ENCODE results near the gene CENPP.
"Not testable (repeated sequence)": the region's sequence is repeated elsewhere in the genome, so short reads cannot be mapped to it uniquely, and the experiment has no call there.

CENPP gene

DNA sequence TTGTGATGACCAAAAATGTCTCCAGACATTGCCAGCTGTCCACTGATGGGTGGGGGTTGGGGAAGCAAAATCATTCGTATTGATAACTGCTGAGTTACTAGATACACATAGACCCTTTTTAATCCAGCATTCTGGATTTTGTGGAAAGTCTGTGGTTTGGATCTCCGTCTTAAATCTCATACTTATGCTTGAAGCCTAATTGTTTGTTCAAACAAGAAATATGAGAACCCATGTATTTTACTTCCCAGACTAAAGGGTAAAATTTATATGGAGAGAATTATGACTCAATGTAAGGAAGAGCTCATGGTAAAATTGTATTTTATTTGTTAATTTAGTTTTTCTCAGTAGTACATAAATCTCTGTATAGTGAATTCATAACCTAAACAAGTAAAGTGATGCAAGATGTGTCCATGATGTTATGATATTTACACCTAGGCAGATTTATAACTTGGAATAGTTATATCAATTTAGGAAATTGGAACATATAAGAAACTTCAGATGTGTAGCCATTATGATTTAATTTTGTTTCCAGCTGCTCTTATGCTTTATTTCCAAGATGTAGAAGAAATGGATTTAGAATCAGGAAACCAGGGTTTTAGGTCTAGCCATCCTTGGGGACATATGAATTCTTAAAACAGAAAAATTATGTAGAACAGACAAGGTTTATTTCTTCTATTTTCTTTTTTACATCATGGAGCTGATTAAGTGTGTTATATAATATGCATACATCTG is 83.2 kb downstream of the CENPP start:
- DNase-seq (ENCODE audit: low read depth), result no peak
- H3K4me3 ChIP-seq (ENCODE audit: low read length), result no peak overlapping the region
- TF ChIP-seq, protein P1, sequence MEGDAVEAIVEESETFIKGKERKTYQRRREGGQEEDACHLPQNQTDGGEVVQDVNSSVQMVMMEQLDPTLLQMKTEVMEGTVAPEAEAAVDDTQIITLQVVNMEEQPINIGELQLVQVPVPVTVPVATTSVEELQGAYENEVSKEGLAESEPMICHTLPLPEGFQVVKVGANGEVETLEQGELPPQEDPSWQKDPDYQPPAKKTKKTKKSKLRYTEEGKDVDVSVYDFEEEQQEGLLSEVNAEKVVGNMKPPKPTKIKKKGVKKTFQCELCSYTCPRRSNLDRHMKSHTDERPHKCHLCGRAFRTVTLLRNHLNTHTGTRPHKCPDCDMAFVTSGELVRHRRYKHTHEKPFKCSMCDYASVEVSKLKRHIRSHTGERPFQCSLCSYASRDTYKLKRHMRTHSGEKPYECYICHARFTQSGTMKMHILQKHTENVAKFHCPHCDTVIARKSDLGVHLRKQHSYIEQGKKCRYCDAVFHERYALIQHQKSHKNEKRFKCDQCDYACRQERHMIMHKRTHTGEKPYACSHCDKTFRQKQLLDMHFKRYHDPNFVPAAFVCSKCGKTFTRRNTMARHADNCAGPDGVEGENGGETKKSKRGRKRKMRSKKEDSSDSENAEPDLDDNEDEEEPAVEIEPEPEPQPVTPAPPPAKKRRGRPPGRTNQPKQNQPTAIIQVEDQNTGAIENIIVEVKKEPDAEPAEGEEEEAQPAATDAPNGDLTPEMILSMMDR (conservative IDR thresholded peaks at IDR 0.05; ENCODE audit: low read depth, low read length), result no peak

DNA sequence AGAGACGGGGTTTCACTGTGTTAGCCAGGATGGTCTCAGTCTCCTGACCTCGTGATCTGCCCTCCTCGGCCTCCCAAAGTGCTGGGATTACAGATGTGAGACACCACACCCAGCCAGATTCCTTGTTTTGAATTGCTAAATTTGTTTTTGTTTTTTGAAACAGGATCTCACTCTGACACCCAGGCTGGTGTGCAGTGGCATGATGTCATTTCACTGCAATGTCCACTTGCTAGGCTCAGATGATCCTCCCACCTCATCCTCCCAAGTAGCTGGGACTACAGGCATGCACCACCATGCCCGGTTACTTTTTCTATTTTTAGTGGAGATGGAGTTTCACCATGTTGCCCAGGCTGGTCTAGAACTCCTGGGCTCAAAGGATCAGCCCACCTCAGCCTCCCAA is 85.4 kb downstream of the CENPP start:
- H3K4me3 ChIP-seq (ENCODE audit: low read length); DNase-seq (ENCODE audit: low read depth): not testable (repeated sequence)

DNA sequence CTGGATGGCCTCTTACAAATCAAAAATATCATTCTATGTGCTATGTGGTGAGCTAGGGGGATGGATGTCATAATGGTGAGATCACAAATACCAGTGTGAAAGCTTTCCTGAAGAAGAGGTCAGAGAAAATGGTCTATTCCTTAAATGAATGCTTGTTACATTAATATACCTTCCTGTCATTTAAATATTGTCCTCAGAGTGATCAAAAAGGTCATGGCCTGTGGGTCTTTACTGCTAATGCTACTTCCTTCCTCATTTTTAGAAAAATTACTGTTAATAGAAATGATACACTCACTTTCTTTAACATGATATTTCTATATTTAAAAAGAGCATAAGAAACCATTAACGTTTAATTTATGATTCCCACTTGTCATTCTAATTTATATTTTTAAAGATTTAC is 88.8 kb downstream of the CENPP start:
- no peak overlapping the region for H3K4me3 ChIP-seq (ENCODE audit: low read length)
- no peak for DNase-seq (ENCODE audit: low read depth)
- TF ChIP-seq, protein P1 (conservative IDR thresholded peaks at IDR 0.05; ENCODE audit: low read depth, low read length), result no peak

DNA sequence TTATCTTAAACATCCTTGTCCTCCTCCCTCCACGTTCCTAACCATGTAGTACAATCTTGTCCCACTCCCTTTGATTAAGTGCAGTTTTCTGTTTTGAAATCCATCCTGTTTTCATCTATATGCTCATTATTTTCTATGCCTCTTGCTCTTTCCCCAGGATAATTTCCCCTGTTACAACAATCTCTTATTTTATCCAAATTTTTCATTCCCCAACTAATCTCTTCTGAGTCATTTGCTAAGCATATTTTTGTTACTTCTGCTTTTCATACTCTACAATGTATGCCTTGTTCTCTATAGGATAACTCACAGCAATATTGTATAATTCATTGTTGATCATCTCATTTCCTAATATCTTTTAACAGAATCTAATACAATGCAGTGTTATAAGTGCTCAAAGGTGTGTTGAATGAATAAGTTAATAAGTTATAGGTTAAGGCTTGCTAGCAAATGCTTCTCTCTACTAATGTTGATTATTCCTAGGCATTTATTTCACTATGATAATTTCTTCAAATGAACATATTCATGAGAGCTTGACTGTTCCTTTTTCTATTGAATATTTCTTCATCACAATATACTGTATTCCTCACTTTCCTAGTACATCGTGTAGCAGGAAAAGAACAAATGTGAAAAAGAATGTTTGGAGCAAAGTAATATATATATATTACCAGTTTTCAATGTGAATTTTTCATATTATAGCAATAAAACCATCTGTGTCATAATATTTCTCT is 97.0 kb downstream of the CENPP start:
- H3K4me3 ChIP-seq (ENCODE audit: low read length), result no peak overlapping the region
- TF ChIP-seq, protein P1 (conservative IDR thresholded peaks at IDR 0.05; ENCODE audit: low read depth, low read length), result no peak
- DNase-seq (ENCODE audit: low read depth), result no peak

DNA sequence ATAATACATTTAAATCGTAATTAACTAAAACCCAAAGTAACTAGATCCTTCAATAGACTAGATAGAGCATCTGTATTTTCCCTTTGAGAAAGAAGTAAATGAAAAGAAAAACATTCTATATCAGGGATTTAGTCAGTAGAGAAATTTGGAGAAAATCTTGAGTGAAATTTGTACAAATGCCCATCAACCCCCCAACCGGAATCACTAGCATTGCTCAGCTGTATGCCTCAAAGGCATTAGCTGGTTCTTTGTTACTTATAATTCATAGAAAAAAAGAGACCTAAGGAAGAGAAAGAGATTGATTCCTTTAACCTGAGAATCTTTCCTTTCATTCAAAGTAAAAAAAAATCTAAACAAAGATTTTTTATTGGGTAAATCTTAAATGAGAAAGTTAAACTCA is 97.9 kb downstream of the CENPP start:
- no peak overlapping the region for H3K4me3 ChIP-seq (ENCODE audit: low read length)
- TF ChIP-seq, protein P1 (conservative IDR thresholded peaks at IDR 0.05; ENCODE audit: low read depth, low read length), result no peak
- no peak for DNase-seq (ENCODE audit: low read depth)

DNA sequence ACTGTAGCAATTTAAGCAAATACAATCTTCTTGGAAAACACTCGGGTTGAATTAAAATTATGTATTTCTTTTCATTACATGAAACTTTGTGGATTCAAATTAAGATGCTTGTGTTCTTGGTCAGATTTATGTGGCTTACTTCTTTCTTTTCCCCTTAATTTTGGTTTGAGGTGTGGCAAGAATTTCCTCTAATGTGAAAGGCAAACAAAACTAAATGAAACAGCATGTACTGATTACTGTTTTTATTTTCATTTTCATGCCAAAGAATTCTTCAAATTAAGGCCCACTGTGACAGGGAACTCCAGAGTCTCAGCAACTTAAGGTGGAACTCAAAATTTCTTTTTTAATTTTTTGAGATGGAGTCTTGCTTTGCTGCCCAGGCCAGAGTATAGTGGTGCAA is 98.6 kb downstream of the CENPP start, which contains the start of gene OMD:
TSS of gene OMD (minus strand) at position 132 of the 400 bp plus-strand sequence. CDS start 6,913 bp downstream, outside the sequence.
- no peak within 1 kb of the TSS for H3K4me3 ChIP-seq (ENCODE audit: low read length)
- TF ChIP-seq, protein P1 (conservative IDR thresholded peaks at IDR 0.05; ENCODE audit: low read depth, low read length), result no peak
- DNase-seq (ENCODE audit: low read depth), result no peak

DNA sequence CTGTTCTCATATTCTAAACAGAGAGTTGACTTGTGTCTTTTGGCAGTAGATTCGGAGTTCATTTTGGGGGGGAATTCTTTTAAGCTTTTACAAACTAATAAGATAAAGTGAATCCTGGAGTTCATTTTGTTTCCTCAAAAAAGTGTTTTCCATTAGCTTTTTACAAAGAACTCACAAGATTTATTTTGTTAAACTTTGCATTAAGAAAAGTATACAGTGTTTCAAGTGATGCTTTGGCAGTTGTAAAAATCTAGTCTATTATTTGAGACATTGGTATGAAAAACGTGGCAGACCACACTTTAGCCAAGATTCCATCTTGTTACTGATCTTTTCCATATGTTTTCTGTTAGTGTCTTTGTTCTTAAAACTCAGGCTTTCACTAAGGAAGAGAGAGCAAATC is 99.7 kb downstream of the CENPP start:
- no peak for DNase-seq (ENCODE audit: low read depth)
- TF ChIP-seq, protein P1 (conservative IDR thresholded peaks at IDR 0.05; ENCODE audit: low read depth, low read length), result no peak
- no peak overlapping the region for H3K4me3 ChIP-seq (ENCODE audit: low read length)

Data from retinal pigment epithelial cell (primary cell).